ENCODE data around the gene GMCL2.

DNA sequence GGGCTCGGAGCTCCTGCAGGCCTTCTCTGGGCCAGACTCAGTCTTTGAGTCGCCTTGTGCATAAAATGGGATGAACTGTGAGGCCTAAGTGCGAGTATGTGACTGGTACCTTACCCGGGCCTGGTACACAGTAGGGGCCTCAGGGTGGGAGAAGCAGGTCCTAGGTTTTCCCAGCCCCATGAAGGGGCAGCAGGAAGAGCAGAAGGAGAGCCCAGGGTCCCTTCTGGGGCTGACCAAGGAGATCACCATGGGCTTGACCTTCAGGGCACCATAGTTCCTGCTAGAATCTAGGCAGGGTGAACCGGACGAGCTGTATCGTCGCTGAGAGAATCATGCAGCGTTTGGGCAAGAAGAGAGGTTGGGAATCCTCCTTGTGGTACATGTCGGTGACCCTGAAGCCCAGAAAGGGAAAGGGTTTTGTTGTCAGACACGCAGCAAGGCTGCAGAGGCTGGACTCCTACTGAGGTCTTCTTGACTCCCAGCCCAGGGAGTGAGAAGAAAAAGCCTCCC lies 45.8 kb upstream of the GMCL2 start:
- TF ChIP-seq YY1 (IDR thresholded peaks at IDR 0.05; ENCODE audit: extremely low read depth, insufficient replicate concordance, low read depth, low read length), result no peak
- no peak for TF ChIP-seq CTCF (IDR thresholded peaks at IDR 0.05 in 2 of 3, conservative IDR thresholded peaks at IDR 0.05 in 1 of 3; ENCODE audit: borderline replicate concordance in 1 of 3, insufficient read depth in 1 of 3, low read depth in 2 of 3, low read length in 2 of 3)
